CD8-positive, alpha-beta memory T cell (primary cell): ENCODE measurements around the gene ATP2C2. TPM values are rescaled to one million over a fixed set of nuclear protein-coding genes. Genes with fewer than 3 reads are reported as not detected.

ENCODE experiments used
- CTCF ChIA-PET: fragments of 350-600 bp; sonication (Branson Sonifier 250); formaldehyde crosslinking; loops from one replicate; lab custom pipeline; 2021; ENCODE audit warnings: antibody characterized with exemption; lab: Charles Lee
- POLR2A ChIA-PET: fragments of 350-600 bp; sonication (Branson Sonifier 250); formaldehyde crosslinking; loops from one replicate; lab custom pipeline; 2021; ENCODE audit warnings: antibody characterized with exemption; lab: Charles Lee
- DNase-seq, 5 donors: peaks; one replicate each; pipeline versions ENCODE4 v3.0.0 to v3.0.0-alpha.2; 2020 to 2022; ENCODE audit warnings: mixed read lengths in 1 of 5
- H3K27ac ChIP-seq: one replicate; pipeline ENCODE4 v1.7.0; 2013; ENCODE audit warnings: low read depth, mild to moderate bottlenecking, low read length, moderate library complexity
- H3K27me3 ChIP-seq: 2 replicates; pipeline ENCODE4 v1.7.0; 2013; ENCODE audit warnings: low read length, mild to moderate bottlenecking; ENCODE audit not compliant: insufficient read depth, poor library complexity, severe bottlenecking
- H3K36me3 ChIP-seq: 2 replicates; pipeline ENCODE4 v1.7.0; 2013; ENCODE audit warnings: mild to moderate bottlenecking, low read length, moderate library complexity; ENCODE audit not compliant: insufficient read depth
- H3K4me1 ChIP-seq: 2 replicates; pipeline ENCODE4 v1.7.0; 2013; ENCODE audit warnings: mild to moderate bottlenecking, low read length, moderate library complexity; ENCODE audit not compliant: insufficient read depth
- H3K4me3 ChIP-seq: 2 replicates; pipeline ENCODE4 v1.7.0; 2013; ENCODE audit warnings: mild to moderate bottlenecking, low read length
- H3K9me3 ChIP-seq: 2 replicates; pipeline ENCODE4 v1.7.0; 2013; ENCODE audit warnings: mild to moderate bottlenecking, low read length
- H3K27ac Mint-ChIP-seq, 8 donors: one replicate each; pipeline ENCODE4 v1.8.0; 2020 to 2021; ENCODE audit warnings: mixed read lengths in 8 of 8, mild to moderate bottlenecking in 6 of 8, inconsistent platforms in 3 of 8, moderate library complexity in 3 of 8
- H3K27me3 Mint-ChIP-seq, 2 donors: one replicate each; pipeline ENCODE4 v1.8.0; 2020 to 2021; ENCODE audit warnings: mixed read lengths in 2 of 2, mild to moderate bottlenecking in 1 of 2, moderate library complexity in 1 of 2
- H3K36me3 Mint-ChIP-seq, 3 donors: one replicate each; pipeline ENCODE4 v1.8.0; 2020 to 2021; ENCODE audit warnings: mixed read lengths in 3 of 3, inconsistent platforms in 1 of 3, mild to moderate bottlenecking in 1 of 3
- H3K4me1 Mint-ChIP-seq, 3 donors: one replicate each; pipeline ENCODE4 v1.8.0; 2020 to 2021; ENCODE audit warnings: mixed read lengths in 3 of 3, inconsistent platforms in 1 of 3, mild to moderate bottlenecking in 1 of 3
- H3K4me3 Mint-ChIP-seq, 7 donors: one replicate each; pipeline ENCODE4 v1.8.0; 2020 to 2021; ENCODE audit warnings: mixed read lengths in 7 of 7, mild to moderate bottlenecking in 6 of 7, moderate library complexity in 4 of 7, inconsistent platforms in 2 of 7
- H3K9me3 Mint-ChIP-seq, 5 donors: one replicate each; pipeline ENCODE4 v1.8.0; 2020 to 2022; ENCODE audit warnings: mixed read lengths in 5 of 5, mild to moderate bottlenecking in 3 of 5, moderate library complexity in 2 of 5, inconsistent platforms in 1 of 5
- polyA plus RNA-seq: library from polyadenylated mRNA; unstranded; fragments of 300-500 nt; fragmentation: Illumina TruSeq; gene quantifications from one replicate; pipeline ENCODE4 v1.2.3, GENCODE V29; 2021
- total RNA-seq, 2 experiments: library from RNA; stranded (reverse); gene quantifications; one replicate each; pipeline ENCODE4 v1.2.3, GENCODE V29; 2021

ATP2C2 gene
- total and polyA plus RNA-seq, 3 experiments from 2014 or later: not detected

- Histone ChIP-seq H3K36me3 (no peaks in the 10 kb centered on the region), H3K9me3 (no peaks in the 10 kb centered on the region), H3K27me3 (no peaks in the 10 kb centered on the region), H3K27ac (no peak overlapping the region), H3K4me1 (no peaks in the 10 kb centered on the region), H3K4me3 (no peak overlapping the region)
- POLR2A ChIA-PET: no interaction called here
- Mint-ChIP-seq H3K4me1 (no peaks in the 10 kb centered on the region), H3K9me3 (peaks cover 0 to 1% (median 0%) of the 10 kb centered on the region in 5 donors), H3K4me3 (no peak overlapping the region), H3K27ac (peak overlapping the region in 1 of 8 donors; percentile 58), H3K27me3 (peaks cover 8 to 9% of the 10 kb centered on the region in 2 donors), H3K36me3 (peaks cover 0 to 3% (median 0%) of the 10 kb centered on the region in 3 donors)
- CTCF ChIA-PET: no interaction called here
- DNase-seq: no peak
Observed at GRCh38 chr16:84451781-84452180, 83.4 kb downstream of the ATP2C2 start.

GRCh38 chr16:84453061-84453752, 84.9 kb downstream of the ATP2C2 start:
- no peaks in the 10 kb centered on the region for H3K9me3 ChIP-seq
- Mint-ChIP-seq H3K4me1 (no peaks in the 10 kb centered on the region), H3K27me3 (peaks cover 7 to 8% of the 10 kb centered on the region in 2 donors), H3K4me3 (no peak overlapping the region), H3K9me3 (peaks cover 0 to 1% (median 0%) of the 10 kb centered on the region in 5 donors), H3K27ac (no peak overlapping the region), H3K36me3 (peaks cover 0 to 3% (median 0%) of the 10 kb centered on the region in 3 donors)
- no peak for DNase-seq
- no peaks in the 10 kb centered on the region for H3K36me3 ChIP-seq
- H3K27ac ChIP-seq: no peak overlapping the region
- H3K27me3 ChIP-seq: no peaks in the 10 kb centered on the region
- H3K4me1 ChIP-seq: no peaks in the 10 kb centered on the region
- H3K4me3 ChIP-seq: no peak overlapping the region
- ChIA-PET CTCF (no interaction called here), POLR2A (no interaction called here)

- ChIA-PET CTCF (no interaction called here), POLR2A (no interaction called here)
- H3K4me1 ChIP-seq: no peaks in the 10 kb centered on the region
- no peaks in the 10 kb centered on the region for H3K9me3 ChIP-seq
- Mint-ChIP-seq H3K4me1 (no peaks in the 10 kb centered on the region), H3K4me3 (no peak overlapping the region), H3K36me3 (peaks cover 0 to 3% (median 0%) of the 10 kb centered on the region in 3 donors), H3K27ac (no peak overlapping the region), H3K9me3 (peaks cover 0 to 3% (median 0%) of the 10 kb centered on the region in 5 donors), H3K27me3 (no peaks in the 10 kb centered on the region)
- no peaks in the 10 kb centered on the region for H3K27me3 ChIP-seq
- DNase-seq: no peak
- no peaks in the 10 kb centered on the region for H3K36me3 ChIP-seq
- H3K4me3 ChIP-seq: no peak overlapping the region
- no peak overlapping the region for H3K27ac ChIP-seq
Observed at GRCh38 chr16:84454611-84455010, 86.3 kb downstream of the ATP2C2 start.

GRCh38 chr16:84455031-84455430, 86.7 kb downstream of the ATP2C2 start:
- Mint-ChIP-seq H3K4me3 (no peak overlapping the region), H3K4me1 (no peaks in the 10 kb centered on the region), H3K9me3 (peaks cover 0 to 3% (median 0%) of the 10 kb centered on the region in 5 donors), H3K27me3 (no peaks in the 10 kb centered on the region), H3K36me3 (peaks cover 0 to 3% (median 0%) of the 10 kb centered on the region in 3 donors), H3K27ac (no peak overlapping the region)
- no peak overlapping the region for H3K27ac ChIP-seq
- H3K4me1 ChIP-seq: no peaks in the 10 kb centered on the region
- DNase-seq: no peak
- no peaks in the 10 kb centered on the region for H3K9me3 ChIP-seq
- H3K27me3 ChIP-seq: no peaks in the 10 kb centered on the region
- ChIA-PET POLR2A (no interaction called here), CTCF (no interaction called here)
- H3K4me3 ChIP-seq: no peak overlapping the region
- no peaks in the 10 kb centered on the region for H3K36me3 ChIP-seq

GRCh38 chr16:84458606-84459532, 90.5 kb downstream of the ATP2C2 start:
- CTCF ChIA-PET: no interaction called here
- Histone ChIP-seq H3K4me3 (no peak overlapping the region), H3K9me3 (no peaks in the 10 kb centered on the region), H3K27ac (no peak overlapping the region), H3K27me3 (no peaks in the 10 kb centered on the region), H3K36me3 (no peaks in the 10 kb centered on the region), H3K4me1 (no peaks in the 10 kb centered on the region)
- Mint-ChIP-seq H3K4me1 (no peaks in the 10 kb centered on the region), H3K36me3 (peaks cover 0 to 24% (median 4%) of the 10 kb centered on the region in 3 donors), H3K9me3 (peaks cover 0 to 3% (median 0%) of the 10 kb centered on the region in 5 donors), H3K27ac (no peak overlapping the region), H3K27me3 (no peaks in the 10 kb centered on the region), H3K4me3 (no peak overlapping the region)
- no peak for DNase-seq
- POLR2A ChIA-PET: no interaction called here

GRCh38 chr16:84459533-84459894, 91.2 kb downstream of the ATP2C2 start:
- H3K27me3 ChIP-seq: no peaks in the 10 kb centered on the region
- Mint-ChIP-seq H3K4me1 (no peaks in the 10 kb centered on the region), H3K36me3 (peaks cover 0 to 28% (median 4%) of the 10 kb centered on the region in 3 donors), H3K9me3 (peaks cover 0 to 3% (median 0%) of the 10 kb centered on the region in 5 donors), H3K27me3 (no peaks in the 10 kb centered on the region), H3K27ac (no peak overlapping the region), H3K4me3 (no peak overlapping the region)
- no peaks in the 10 kb centered on the region for H3K4me1 ChIP-seq
- CTCF ChIA-PET: no interaction called here
- DNase-seq: no peak
- H3K27ac ChIP-seq: no peak overlapping the region
- H3K9me3 ChIP-seq: no peaks in the 10 kb centered on the region
- POLR2A ChIA-PET: no interaction called here
- H3K36me3 ChIP-seq: no peaks in the 10 kb centered on the region
- no peak overlapping the region for H3K4me3 ChIP-seq

GRCh38 chr16:84459941-84460405, 91.6 kb downstream of the ATP2C2 start:
- ChIA-PET POLR2A (no interaction called here), CTCF (no interaction called here)
- no peaks in the 10 kb centered on the region for H3K36me3 ChIP-seq
- Mint-ChIP-seq H3K27me3 (no peaks in the 10 kb centered on the region), H3K36me3 (peaks cover 0 to 32% (median 8%) of the 10 kb centered on the region in 3 donors), H3K9me3 (peaks cover 0 to 3% (median 0%) of the 10 kb centered on the region in 5 donors), H3K4me1 (no peaks in the 10 kb centered on the region), H3K4me3 (no peak overlapping the region), H3K27ac (no peak overlapping the region)
- H3K27me3 ChIP-seq: no peaks in the 10 kb centered on the region
- no peak for DNase-seq
- no peaks in the 10 kb centered on the region for H3K9me3 ChIP-seq
- no peaks in the 10 kb centered on the region for H3K4me1 ChIP-seq
- no peak overlapping the region for H3K4me3 ChIP-seq
- H3K27ac ChIP-seq: no peak overlapping the region
